Left renal pelvis (tissue), 4 donors: ENCODE measurements around the gene ANKRD9. TPM values are rescaled to one million over a fixed set of nuclear protein-coding genes. Genes with fewer than 3 reads are reported as not detected.

ENCODE experiments used
- DNase-seq, 4 donors: peaks; one replicate each; pipeline ENCODE4 v3.0.0-alpha.2; 2013; ENCODE audit warnings: low read depth in 4 of 4, low spot score in 3 of 4
- polyA plus RNA-seq, 4 donors: library from polyadenylated mRNA; unstranded; fragments of 120-200 nt; gene quantifications; one replicate each; pipeline ENCODE4 v1.2.1, GENCODE V29; 2013; ENCODE audit not compliant: insufficient read length in 4 of 4

The ANKRD9 gene
- polyA plus RNA-seq, 4 donors = 4.2 to 7.7 (median 5.9) TPM

DNA sequence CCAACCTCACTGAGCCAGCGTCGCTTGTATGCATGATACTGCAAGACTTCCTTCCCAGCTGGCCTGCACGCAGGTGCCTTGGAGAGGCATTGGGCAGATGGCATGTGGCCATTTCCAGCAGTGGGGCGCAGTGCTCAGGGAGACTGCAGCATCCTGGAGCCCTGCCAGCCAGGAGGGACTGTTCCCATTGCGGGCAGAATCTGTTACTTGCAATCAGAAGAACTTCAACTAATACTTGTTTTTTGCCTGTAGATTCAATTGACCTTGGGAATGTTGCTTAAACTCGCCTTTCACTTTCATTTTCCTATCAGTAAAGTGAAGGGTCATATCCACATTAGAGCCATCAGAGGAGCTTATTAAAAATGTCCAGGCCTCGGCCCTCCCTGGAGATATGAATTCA lies 29.8 kb downstream of the ANKRD9 start:
- DNase-seq = no peak

DNA sequence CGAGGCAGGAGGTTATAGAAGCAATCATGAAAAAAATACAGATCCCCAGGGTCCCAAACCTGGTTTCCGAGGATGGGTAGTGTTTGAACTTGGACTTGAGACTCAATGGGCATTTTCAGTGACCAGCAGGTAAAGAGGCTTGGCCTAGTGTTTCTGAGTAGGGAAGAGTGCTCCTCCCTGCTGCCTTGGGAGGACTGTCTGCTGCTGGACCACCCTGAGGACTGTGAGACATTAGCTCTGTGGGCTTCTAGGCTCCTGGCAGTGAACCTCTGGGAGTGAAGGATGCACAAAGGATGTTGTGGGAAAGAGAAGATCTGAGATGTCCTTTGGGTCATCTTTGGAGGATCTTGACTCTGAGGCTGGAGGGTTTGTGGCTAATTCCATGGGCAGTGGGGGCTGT lies 30.5 kb downstream of the ANKRD9 start:
- DNase-seq = no peak

DNA sequence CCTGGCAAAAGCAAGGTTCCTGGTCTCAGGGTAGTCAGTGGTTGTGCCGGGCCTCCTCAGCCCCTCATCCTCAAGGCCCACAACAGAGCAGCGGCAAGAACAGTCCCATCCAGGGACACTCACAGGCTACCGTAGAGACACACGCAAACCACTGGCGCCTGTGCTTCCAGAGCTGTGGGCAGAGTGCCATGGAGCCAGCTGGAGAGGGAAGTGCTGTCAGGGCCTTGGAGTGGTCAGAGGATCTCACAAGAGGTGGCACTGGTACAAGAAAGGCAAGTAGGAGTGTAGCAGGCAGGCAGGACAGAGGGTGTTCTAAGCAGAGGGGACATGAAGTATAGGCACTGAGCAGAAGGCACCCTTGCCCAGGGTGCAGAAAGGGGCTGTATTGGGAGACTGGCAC lies 34.6 kb downstream of the ANKRD9 start:
- DNase-seq = no peak

DNA sequence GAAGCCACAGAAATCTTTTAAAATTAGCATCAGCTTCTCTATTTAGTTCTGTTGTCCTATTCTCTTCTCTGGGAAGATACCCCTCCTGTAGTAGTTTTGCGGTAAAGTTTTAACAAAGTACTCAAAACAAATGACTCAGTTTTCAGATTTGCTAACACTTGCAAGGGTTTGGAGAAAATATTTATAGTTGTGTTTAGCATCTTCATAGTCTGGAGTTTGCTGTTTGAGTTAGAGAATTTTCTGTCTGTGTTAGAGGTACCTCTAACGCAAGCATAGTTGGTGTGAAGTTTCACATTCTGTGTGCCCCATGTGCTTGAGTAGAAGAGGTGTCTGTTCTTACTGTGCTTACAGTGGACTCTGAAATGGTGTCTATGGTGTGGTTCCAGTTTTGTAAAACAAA lies 36.0 kb downstream of the ANKRD9 start:
- DNase-seq = no peak

DNA sequence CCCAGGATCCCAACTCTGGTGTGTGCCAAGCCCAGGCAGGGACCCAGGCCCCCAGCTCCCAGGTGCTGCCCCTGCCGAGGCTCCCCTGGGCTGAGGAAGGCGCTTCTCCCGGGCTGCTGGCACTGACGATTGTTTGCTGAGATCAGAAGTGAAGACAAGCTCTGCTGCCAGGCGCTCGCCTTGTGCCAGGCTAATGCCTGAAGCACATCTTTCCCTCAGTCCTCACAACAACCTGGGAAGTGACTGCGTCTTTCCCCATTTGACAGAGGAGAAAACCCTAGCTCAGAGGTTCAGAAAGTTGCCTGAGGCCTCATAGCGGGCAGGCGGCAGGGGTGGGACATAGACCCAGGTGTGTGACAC lies 36.8 kb downstream of the ANKRD9 start:
- DNase-seq = no peak

DNA sequence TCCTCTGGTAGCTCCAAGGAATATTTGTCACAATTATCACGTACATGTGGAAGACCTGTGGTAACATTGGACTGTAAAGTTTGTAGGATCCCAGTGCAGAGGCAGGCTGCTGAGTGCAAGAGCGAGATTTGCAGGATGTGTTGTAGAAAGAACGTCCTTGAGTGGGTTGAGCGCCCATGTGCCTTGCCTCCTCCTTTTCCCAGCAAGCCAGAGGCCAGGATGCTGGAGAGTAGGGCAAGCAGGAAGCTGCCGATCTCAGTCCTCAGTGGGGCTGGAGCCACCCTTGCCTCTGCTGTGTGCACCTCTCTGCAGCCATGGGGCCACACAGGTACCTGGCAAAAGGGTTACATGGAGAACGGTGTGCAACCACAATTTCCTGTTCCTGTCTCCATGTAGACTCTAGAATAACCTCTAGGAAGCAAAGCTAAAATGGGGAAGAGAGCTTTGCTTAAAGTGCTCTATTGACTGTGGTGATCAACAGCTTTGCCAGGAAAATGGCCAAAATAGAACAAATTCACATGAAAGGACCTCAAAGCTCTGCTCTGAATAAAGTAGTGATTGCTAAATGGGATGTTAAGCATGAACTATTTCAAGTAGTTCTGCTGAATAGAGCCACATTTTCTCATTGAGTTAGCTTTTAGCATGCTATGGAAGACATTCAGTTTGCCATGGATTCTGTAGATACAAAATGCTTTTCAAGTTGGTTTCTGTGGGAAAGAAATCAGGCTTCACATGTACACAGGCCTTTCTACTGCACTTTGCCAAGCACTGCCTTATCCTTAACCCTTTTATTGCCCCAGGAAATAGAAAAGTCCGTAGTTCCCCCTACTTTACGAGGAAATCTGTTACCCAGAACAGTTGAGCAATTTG lies 37.4 kb downstream of the ANKRD9 start:
- no peak for DNase-seq

DNA sequence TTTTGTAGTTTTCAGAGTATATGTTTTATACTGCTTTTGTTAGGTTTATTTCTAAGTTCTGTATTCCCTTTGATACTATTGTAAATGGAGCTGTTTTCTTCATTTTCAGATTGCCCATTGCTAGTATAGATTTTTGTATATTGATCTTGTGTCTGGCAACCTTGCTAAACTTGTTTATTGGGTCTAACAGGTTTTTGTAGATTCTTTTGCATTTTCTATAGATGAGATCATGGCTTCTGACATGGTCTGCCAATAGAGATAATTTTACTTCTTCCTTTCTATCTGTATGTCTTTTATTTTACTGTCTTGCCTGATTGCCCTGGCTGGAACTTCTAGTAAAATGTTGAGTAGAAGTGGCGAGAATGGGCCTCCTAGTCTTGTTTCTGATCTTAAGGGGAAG lies 40.3 kb downstream of the ANKRD9 start:
- DNase-seq = no peak

DNA sequence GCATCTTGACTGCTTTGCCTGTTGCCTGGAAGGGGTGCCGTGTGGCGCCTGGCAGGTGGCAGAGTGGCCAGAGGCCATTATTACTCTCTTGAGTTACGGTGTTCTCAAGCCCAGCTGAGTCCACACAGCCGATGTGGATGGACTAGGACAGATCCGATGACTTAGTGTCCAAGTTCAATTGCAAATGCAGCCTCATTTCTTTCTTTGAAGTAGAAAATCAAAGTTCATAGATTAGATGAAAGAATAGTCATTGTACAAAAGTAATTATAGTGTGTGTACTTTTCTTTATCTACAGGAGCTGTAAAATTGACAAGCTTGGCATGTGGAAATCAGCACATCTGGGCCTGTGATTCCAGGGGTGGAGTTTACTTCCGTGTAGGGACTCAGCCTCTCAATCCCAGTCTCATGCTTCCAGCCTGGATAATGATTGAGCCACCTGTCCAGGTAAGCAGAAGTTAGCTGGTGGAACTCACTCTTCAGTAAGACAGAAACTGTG lies 44.7 kb downstream of the ANKRD9 start:
- DNase-seq = no peak

DNA sequence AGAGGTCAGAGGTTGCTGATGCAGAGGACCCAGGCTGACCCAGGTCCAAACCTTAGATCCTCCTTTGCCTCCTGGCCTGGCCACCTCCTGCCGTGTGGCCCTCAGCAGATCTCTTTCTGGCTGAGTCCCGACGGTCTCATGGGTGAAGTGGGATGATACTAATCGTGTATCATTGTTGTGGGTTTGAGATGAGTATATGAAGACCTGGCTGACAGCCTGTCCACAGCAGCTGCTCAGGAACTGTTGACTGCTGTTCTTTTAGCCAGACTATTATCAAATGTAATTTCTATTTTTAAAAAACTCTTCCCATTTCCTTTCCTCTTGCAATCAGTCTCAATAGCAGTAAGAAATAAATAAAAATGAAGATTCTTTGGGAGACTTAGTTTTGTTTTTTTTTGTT lies 45.6 kb downstream of the ANKRD9 start:
- DNase-seq = no peak

DNA sequence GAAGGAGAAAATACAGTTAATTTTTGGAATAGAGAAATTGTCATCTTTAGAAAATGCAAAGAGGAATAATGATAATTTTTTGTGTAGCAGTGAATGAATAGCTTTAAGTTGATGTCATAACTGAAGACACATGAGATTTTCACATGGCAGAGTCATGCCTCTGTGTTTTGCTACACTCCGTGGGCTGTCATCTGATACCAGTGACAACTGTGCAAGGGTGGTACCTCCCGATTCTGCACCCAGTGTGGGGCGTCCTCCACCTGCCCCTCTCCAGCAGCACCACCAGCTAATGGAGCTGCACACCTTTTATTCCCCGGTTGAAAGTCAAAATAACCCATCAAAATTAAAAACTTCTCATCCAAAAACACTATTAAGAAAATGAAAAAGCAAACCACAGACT lies 47.2 kb downstream of the ANKRD9 start:
- DNase-seq = no peak

DNA sequence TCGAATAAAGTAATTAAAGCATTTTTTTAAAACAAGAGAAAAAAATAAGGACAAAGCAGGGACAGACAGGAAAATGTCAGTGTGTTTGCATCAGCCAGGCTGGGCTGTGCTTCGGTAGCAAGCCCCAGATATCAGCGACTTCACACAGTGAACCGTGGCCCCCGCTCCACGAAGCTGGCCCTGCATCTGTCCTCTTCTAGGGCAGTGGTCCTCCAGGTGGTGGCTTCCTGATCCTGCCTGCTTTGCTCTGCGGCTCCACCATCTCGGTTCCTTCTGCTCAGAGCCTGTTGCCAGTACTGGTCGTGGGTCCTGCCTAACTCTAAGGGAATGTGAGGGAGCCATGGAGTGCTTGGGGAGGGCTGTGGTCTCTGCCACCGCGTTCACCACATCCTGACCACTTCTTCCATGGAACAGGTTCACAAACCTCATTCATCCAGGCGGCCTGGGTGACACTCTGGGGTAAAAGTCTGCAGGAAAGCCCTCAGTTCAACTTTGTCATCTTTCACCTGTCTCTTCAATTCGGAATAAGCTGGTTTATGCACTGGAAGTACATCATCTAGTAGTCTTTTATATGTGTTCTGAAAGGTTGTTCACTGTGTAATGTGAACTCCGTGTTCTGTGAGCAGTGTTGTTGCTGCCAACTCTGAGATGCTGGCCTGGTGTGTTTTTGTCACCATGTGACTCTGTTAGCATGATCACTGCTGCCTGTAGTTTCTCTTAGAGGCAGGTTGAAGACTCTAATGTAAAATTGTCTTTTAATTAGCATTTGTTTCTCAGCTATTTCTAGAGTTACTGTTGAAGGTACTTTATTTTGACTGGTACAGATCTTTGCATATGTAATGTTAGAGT lies 47.9 kb downstream of the ANKRD9 start:
- no peak for DNase-seq

DNA sequence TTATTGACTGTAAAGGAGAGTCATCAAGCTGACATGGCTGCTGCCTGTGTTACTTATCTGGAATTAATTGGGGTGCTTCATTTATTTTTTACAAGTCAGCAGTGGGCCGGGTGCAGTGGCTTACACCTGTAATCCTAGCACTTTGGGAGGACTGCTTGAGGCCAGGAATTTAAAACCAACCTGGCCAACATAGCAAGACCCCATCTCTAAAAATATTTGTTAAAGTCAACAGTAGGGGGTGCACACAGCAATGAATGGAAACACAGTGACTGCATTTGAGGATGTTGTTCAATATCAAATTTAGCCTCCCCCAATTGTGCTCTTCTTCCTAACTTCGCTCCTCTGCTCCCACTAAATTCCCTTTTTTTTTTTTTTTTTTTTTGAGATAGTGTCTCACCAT lies 52.1 kb downstream of the ANKRD9 start:
- DNase-seq = no peak

DNA sequence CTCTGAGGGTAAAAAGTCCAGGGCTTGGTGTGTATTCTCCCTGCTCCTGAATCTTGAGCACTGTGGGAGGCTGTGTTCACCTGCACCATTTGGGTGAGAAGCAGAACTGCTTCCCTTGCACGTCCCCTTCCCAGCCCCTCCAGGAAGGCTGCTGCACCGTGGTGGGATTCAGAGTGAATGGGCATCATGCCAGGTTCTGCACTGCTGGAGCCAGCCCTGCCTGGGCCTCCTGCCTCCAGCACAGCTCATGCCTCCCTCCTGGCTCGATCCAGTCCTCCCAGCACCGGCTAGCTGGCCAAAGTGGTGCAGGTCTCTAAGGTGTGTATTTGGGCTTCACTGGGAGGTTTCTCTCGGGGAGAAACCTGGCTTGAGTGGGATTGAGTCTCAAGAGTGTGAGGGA lies 54.9 kb downstream of the ANKRD9 start:
- no peak for DNase-seq

DNA sequence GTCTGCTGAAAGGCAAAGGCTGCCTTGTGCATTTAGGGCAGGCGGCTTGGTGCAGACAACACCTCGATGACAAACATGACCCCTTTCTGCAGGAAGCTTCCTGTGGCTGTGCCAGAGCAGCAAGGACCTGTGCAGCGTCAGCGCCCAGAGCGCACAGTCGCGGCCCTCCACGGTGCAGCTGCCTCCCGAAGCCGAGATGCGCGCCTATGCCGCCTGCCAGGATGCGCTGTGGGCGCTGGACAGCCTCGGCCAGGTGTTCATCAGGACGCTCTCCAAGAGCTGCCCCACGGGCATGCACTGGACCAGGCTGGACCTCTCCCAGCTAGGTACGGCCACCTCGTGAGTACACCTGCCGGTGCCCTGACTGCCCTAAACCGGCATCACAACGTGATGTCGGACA lies 57.3 kb downstream of the ANKRD9 start:
- DNase-seq = no peak

Other genes with a start within 250 kb of the ANKRD9 start
- gene MOK, start 204.6 kb downstream of the ANKRD9 start, polyA plus RNA-seq = 10 to 100 TPM; 16.2 to 40.3 (median 25.8) TPM
- gene ZNF839, start 190.0 kb downstream of the ANKRD9 start, polyA plus RNA-seq = 10 to 100 TPM; 10.9 to 19.5 (median 15.1) TPM
- gene CINP, start 146.9 kb downstream of the ANKRD9 start, polyA plus RNA-seq = 10 to 100 TPM; 32.6 to 47.5 (median 33.9) TPM
- gene TECPR2, start 146.8 kb downstream of the ANKRD9 start, polyA plus RNA-seq = 10 to 100 TPM; 15.0 to 18.7 (median 17.2) TPM
- gene RCOR1, start 82.9 kb upstream of the ANKRD9 start, polyA plus RNA-seq = 10 to 100 TPM; 37.5 to 42.2 (median 40.7) TPM